GM23338 (cell line): ENCODE results near the gene NME1. TPM values are rescaled to one million over a fixed set of nuclear protein-coding genes. Genes with fewer than 3 reads are reported as not detected.

Experiments used
- ATAC-seq: fragments of 200-7000 bp; cut with Tn5 transposase; 3 replicates; pipeline ENCODE4 v1.9.1; 2020
- DNase-seq: peaks from one replicate; pipeline ENCODE4 v3.0.0-alpha.2; 2015; ENCODE audit warnings: low spot score
- H2AFZ ChIP-seq: fragments of 200-600 bp; sonication (generic); 2 replicates; pipeline ENCODE4 v1.8.0; 2016; ENCODE audit warnings: antibody characterized with exemption, mild to moderate bottlenecking, moderate library complexity
- H3F3A ChIP-seq: fragments of 200-600 bp; sonication (generic); replicated peaks from 2 replicates; pipeline ENCODE4 v1.8.0; 2017; ENCODE audit warnings: antibody characterized with exemption, mixed run types, low read depth
- H3K27ac ChIP-seq: fragments of 200-600 bp; sonication (generic); 2 replicates; pipeline ENCODE4 v1.6.1; 2016; ENCODE audit warnings: low read depth
- H3K27me3 ChIP-seq: fragments of 200-600 bp; sonication (generic); 2 replicates; pipeline ENCODE4 v1.8.0; 2016; ENCODE audit warnings: mild to moderate bottlenecking, mixed run types, moderate library complexity; ENCODE audit not compliant: insufficient read depth
- H3K36me3 ChIP-seq: fragments of 200-600 bp; sonication (generic); 2 replicates; pipeline ENCODE4 v1.8.0; 2016; ENCODE audit warnings: mild to moderate bottlenecking; ENCODE audit not compliant: insufficient read depth
- H3K4me1 ChIP-seq: fragments of 200-600 bp; sonication (generic); 2 replicates; pipeline ENCODE4 v1.8.0; 2016; ENCODE audit warnings: mild to moderate bottlenecking, moderate library complexity; ENCODE audit not compliant: insufficient read depth
- H3K4me2 ChIP-seq: fragments of 200-600 bp; sonication (generic); 2 replicates; pipeline ENCODE4 v1.7.1; 2017; ENCODE audit warnings: mixed run types
- H3K4me3 ChIP-seq: fragments of 200-600 bp; sonication (generic); 2 replicates; pipeline ENCODE4 v1.6.1; 2016; ENCODE audit warnings: mixed run types
- H3K79me2 ChIP-seq: fragments of 200-600 bp; sonication (generic); replicated peaks from 2 replicates; pipeline ENCODE4 v1.8.0; 2017; ENCODE audit warnings: mild to moderate bottlenecking; ENCODE audit not compliant: insufficient read depth
- H3K9me2 ChIP-seq: fragments of 200-600 bp; sonication (generic); 2 replicates; pipeline ENCODE4 v1.8.0; 2017; ENCODE audit not compliant: insufficient read depth
- H4K20me1 ChIP-seq: fragments of 200-600 bp; sonication (generic); replicated peaks from 2 replicates; pipeline ENCODE4 v1.8.0; 2017; ENCODE audit warnings: mild to moderate bottlenecking; ENCODE audit not compliant: insufficient read depth
- H3K27ac Mint-ChIP-seq: 2 replicates; pipeline ENCODE4 v1.8.0; 2020; ENCODE audit warnings: inconsistent platforms, mild to moderate bottlenecking, moderate library complexity, mixed read lengths
- H3K27me3 Mint-ChIP-seq: 3 replicates; pipeline ENCODE4 v1.8.0; 2022; ENCODE audit warnings: low read depth, mild to moderate bottlenecking, moderate library complexity, mixed read lengths, inconsistent platforms; ENCODE audit not compliant: insufficient read depth, poor library complexity
- H3K36me3 Mint-ChIP-seq: 3 replicates; pipeline ENCODE4 v1.8.0; 2021; ENCODE audit warnings: low read depth, mild to moderate bottlenecking, inconsistent platforms, moderate library complexity, mixed read lengths
- H3K4me1 Mint-ChIP-seq: 3 replicates; pipeline ENCODE4 v1.8.0; 2020; ENCODE audit warnings: mild to moderate bottlenecking, inconsistent platforms, mixed read lengths
- H3K4me3 Mint-ChIP-seq: 3 replicates; pipeline ENCODE4 v1.8.0; 2021; ENCODE audit warnings: moderate library complexity, mild to moderate bottlenecking, inconsistent platforms, mixed read lengths
- H3K9me3 Mint-ChIP-seq: 3 replicates; pipeline ENCODE4 v1.8.0; 2020; ENCODE audit warnings: moderate library complexity, mild to moderate bottlenecking, inconsistent platforms, mixed read lengths
- CREB1 ChIP-seq: fragments of 250-450 bp; sonication (Bioruptor Pico); IDR thresholded peaks from 2 replicates; pipeline ENCODE4 v1.5.0; 2020; ENCODE audit warnings: low read depth, mild to moderate bottlenecking, moderate library complexity
- EZH2 ChIP-seq: fragments of 200-600 bp; sonication (generic); IDR thresholded peaks from one replicate; pipeline ENCODE4 v1.8.0; 2017; ENCODE audit warnings: antibody characterized with exemption, mild to moderate bottlenecking, low read depth; ENCODE audit not compliant: unreplicated experiment
- EZH2phosphoT487 ChIP-seq: fragments of 200-600 bp; sonication (generic); IDR thresholded peaks from one replicate; pipeline ENCODE4 v1.8.1; 2018; ENCODE audit warnings: antibody characterized with exemption; ENCODE audit not compliant: unreplicated experiment
- JUNB ChIP-seq: IDR thresholded peaks from one replicate; pipeline ENCODE4 v1.6.1; 2016; ENCODE audit warnings: antibody characterized with exemption; ENCODE audit not compliant: unreplicated experiment
- NANOG ChIP-seq: IDR thresholded peaks from 2 replicates; pipeline ENCODE4 v1.6.1; 2016; ENCODE audit warnings: antibody characterized with exemption, borderline replicate concordance
- POLR2AphosphoS5 ChIP-seq: IDR thresholded peaks from 2 replicates; pipeline ENCODE4 v1.6.1; 2016; ENCODE audit warnings: antibody characterized with exemption, low read depth
- STAT1 ChIP-seq: IDR thresholded peaks from one replicate; pipeline ENCODE4 v1.6.1; 2016; ENCODE audit warnings: antibody characterized with exemption; ENCODE audit not compliant: unreplicated experiment
- ZNF114 ChIP-seq: fragments of 250-450 bp; sonication (Bioruptor Pico); IDR thresholded peaks from 2 replicates; pipeline ENCODE4 v1.5.0; 2020; ENCODE audit warnings: mild to moderate bottlenecking, moderate library complexity
- ZNF331 ChIP-seq: fragments of 250-450 bp; sonication (Bioruptor Pico); IDR thresholded peaks from 2 replicates; pipeline ENCODE4 v1.5.0; 2020; ENCODE audit warnings: low read depth, mild to moderate bottlenecking, moderate library complexity
- polyA plus RNA-seq: library from polyadenylated mRNA; unstranded; fragments of >200 nt; fragmentation: Nextera tagmentation; extraction: Ambion mirVana; gene quantifications from 2 replicates; pipeline ENCODE4 v1.2.1, GENCODE V29; 2016
- total RNA-seq: library from RNA; depleted of rRNA; stranded (reverse); fragments of >200 nt; shearing (Covaris generic); gene quantifications from 2 replicates; pipeline ENCODE4 v1.2.3, GENCODE V29; 2014
- TF ChIP-seq, protein P1 (sequence below): fragments of 250-450 bp; sonication (Bioruptor Pico); IDR thresholded peaks from 2 replicates; pipeline ENCODE4 v1.5.0; 2020; ENCODE audit warnings: mild to moderate bottlenecking, moderate library complexity
- TF ChIP-seq, protein P2 (sequence below): IDR thresholded peaks from 2 replicates; pipeline ENCODE4 v1.6.1; 2016; ENCODE audit warnings: antibody characterized with exemption
- TF ChIP-seq, protein P3 (sequence below), 2 experiments: fragments of 200-600 bp in 1 of 2; sonication (generic) in 1 of 2; conservative IDR thresholded peaks; 2 replicates each; pipeline versions ENCODE4 v1.5.1 to v1.6.1; 2016 to 2017; ENCODE audit warnings: antibody characterized with exemption in 2 of 2, low read depth in 2 of 2, mild to moderate bottlenecking in 2 of 2, moderate library complexity in 1 of 2
- TF ChIP-seq, protein P4 (sequence below): IDR thresholded peaks from one replicate; pipeline ENCODE4 v1.6.1; 2018; ENCODE audit warnings: antibody characterized with exemption; ENCODE audit not compliant: unreplicated experiment

The NME1 gene
- total and polyA plus RNA-seq, 2 experiments from 2014 or later = 159 to 534 TPM

DNA sequence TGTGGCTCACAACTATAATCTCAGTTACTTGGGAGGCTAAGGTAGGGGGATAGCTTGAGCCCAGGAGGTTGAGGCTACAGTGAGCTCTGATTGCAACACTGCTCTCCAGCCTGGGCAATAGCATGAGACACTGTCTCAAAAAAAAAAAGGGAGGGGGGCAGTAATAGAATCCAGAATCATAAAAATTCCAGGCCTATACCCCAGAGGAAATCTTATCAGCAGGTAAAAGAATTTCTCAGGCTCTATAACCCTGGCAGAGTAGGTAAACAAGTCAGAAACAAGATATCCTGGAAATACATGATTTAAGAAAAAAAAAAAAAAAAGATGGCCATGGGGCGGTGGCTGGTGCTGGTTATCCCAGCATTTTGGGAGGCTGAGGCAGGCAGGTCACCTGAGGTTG is 45.6 kb upstream of the NME1 start:
- H2AFZ ChIP-seq = no peak overlapping the region
- no peak for ATAC-seq

More for the DNA sequence above, 45.6 kb upstream of the NME1 start:
- no peak for DNase-seq
- Mint-ChIP-seq H3K9me3 (no peaks in the 10 kb centered on the region), H3K4me3 (no peak overlapping the region), H3K27ac (no peak overlapping the region), H3K36me3 (no peaks in the 10 kb centered on the region), H3K4me1 (no peaks in the 10 kb centered on the region), H3K27me3 (no peaks in the 10 kb centered on the region)
- TF ChIP-seq STAT1 (no peak), JUNB (no peak), NANOG (no peak), CREB1 (CRISPR knock-in tag) (no peak), ZNF331 (CRISPR knock-in tag) (no peak), ZNF114 (CRISPR knock-in tag) (no peak), POLR2AphosphoS5 (no peak), EZH2phosphoT487 (no peak), EZH2 (no peak)
- TF ChIP-seq, protein P1, sequence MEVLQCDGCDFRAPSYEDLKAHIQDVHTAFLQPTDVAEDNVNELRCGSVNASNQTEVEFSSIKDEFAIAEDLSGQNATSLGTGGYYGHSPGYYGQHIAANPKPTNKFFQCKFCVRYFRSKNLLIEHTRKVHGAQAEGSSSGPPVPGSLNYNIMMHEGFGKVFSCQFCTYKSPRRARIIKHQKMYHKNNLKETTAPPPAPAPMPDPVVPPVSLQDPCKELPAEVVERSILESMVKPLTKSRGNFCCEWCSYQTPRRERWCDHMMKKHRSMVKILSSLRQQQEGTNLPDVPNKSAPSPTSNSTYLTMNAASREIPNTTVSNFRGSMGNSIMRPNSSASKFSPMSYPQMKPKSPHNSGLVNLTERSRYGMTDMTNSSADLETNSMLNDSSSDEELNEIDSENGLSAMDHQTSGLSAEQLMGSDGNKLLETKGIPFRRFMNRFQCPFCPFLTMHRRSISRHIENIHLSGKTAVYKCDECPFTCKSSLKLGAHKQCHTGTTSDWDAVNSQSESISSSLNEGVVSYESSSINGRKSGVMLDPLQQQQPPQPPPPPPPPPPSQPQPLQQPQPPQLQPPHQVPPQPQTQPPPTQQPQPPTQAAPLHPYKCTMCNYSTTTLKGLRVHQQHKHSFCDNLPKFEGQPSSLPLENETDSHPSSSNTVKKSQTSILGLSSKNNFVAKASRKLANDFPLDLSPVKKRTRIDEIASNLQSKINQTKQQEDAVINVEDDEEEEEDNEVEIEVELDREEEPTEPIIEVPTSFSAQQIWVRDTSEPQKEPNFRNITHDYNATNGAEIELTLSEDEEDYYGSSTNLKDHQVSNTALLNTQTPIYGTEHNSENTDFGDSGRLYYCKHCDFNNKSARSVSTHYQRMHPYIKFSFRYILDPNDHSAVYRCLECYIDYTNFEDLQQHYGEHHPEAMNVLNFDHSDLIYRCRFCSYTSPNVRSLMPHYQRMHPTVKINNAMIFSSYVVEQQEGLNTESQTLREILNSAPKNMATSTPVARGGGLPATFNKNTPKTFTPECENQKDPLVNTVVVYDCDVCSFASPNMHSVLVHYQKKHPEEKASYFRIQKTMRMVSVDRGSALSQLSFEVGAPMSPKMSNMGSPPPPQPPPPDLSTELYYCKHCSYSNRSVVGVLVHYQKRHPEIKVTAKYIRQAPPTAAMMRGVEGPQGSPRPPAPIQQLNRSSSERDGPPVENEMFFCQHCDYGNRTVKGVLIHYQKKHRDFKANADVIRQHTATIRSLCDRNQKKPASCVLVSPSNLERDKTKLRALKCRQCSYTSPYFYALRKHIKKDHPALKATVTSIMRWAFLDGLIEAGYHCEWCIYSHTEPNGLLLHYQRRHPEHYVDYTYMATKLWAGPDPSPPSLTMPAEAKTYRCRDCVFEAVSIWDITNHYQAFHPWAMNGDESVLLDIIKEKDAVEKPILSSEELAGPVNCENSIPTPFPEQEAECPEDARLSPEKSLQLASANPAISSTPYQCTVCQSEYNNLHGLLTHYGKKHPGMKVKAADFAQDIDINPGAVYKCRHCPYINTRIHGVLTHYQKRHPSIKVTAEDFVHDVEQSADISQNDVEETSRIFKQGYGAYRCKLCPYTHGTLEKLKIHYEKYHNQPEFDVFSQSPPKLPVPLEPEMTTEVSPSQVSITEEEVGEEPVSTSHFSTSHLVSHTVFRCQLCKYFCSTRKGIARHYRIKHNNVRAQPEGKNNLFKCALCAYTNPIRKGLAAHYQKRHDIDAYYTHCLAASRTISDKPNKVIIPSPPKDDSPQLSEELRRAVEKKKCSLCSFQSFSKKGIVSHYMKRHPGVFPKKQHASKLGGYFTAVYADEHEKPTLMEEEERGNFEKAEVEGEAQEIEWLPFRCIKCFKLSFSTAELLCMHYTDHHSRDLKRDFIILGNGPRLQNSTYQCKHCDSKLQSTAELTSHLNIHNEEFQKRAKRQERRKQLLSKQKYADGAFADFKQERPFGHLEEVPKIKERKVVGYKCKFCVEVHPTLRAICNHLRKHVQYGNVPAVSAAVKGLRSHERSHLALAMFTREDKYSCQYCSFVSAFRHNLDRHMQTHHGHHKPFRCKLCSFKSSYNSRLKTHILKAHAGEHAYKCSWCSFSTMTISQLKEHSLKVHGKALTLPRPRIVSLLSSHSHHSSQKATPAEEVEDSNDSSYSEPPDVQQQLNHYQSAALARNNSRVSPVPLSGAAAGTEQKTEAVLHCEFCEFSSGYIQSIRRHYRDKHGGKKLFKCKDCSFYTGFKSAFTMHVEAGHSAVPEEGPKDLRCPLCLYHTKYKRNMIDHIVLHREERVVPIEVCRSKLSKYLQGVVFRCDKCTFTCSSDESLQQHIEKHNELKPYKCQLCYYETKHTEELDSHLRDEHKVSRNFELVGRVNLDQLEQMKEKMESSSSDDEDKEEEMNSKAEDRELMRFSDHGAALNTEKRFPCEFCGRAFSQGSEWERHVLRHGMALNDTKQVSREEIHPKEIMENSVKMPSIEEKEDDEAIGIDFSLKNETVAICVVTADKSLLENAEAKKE (CRISPR knock-in tag) = no peak
- TF ChIP-seq, protein P2, sequence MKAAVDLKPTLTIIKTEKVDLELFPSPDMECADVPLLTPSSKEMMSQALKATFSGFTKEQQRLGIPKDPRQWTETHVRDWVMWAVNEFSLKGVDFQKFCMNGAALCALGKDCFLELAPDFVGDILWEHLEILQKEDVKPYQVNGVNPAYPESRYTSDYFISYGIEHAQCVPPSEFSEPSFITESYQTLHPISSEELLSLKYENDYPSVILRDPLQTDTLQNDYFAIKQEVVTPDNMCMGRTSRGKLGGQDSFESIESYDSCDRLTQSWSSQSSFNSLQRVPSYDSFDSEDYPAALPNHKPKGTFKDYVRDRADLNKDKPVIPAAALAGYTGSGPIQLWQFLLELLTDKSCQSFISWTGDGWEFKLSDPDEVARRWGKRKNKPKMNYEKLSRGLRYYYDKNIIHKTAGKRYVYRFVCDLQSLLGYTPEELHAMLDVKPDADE = no peak
- TF ChIP-seq, protein P3, sequence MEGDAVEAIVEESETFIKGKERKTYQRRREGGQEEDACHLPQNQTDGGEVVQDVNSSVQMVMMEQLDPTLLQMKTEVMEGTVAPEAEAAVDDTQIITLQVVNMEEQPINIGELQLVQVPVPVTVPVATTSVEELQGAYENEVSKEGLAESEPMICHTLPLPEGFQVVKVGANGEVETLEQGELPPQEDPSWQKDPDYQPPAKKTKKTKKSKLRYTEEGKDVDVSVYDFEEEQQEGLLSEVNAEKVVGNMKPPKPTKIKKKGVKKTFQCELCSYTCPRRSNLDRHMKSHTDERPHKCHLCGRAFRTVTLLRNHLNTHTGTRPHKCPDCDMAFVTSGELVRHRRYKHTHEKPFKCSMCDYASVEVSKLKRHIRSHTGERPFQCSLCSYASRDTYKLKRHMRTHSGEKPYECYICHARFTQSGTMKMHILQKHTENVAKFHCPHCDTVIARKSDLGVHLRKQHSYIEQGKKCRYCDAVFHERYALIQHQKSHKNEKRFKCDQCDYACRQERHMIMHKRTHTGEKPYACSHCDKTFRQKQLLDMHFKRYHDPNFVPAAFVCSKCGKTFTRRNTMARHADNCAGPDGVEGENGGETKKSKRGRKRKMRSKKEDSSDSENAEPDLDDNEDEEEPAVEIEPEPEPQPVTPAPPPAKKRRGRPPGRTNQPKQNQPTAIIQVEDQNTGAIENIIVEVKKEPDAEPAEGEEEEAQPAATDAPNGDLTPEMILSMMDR (conservative IDR thresholded peaks at IDR 0.05; ENCODE audit: low read depth in 2 of 2) = no peak
- TF ChIP-seq, protein P4, sequence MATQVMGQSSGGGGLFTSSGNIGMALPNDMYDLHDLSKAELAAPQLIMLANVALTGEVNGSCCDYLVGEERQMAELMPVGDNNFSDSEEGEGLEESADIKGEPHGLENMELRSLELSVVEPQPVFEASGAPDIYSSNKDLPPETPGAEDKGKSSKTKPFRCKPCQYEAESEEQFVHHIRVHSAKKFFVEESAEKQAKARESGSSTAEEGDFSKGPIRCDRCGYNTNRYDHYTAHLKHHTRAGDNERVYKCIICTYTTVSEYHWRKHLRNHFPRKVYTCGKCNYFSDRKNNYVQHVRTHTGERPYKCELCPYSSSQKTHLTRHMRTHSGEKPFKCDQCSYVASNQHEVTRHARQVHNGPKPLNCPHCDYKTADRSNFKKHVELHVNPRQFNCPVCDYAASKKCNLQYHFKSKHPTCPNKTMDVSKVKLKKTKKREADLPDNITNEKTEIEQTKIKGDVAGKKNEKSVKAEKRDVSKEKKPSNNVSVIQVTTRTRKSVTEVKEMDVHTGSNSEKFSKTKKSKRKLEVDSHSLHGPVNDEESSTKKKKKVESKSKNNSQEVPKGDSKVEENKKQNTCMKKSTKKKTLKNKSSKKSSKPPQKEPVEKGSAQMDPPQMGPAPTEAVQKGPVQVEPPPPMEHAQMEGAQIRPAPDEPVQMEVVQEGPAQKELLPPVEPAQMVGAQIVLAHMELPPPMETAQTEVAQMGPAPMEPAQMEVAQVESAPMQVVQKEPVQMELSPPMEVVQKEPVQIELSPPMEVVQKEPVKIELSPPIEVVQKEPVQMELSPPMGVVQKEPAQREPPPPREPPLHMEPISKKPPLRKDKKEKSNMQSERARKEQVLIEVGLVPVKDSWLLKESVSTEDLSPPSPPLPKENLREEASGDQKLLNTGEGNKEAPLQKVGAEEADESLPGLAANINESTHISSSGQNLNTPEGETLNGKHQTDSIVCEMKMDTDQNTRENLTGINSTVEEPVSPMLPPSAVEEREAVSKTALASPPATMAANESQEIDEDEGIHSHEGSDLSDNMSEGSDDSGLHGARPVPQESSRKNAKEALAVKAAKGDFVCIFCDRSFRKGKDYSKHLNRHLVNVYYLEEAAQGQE = no peak
- H3K79me2 ChIP-seq = peaks cover 94% of the 10 kb centered on the region
- no peaks in the 10 kb centered on the region for H3K4me1 ChIP-seq
- H3K27ac ChIP-seq = no peak overlapping the region
- peaks cover 12% of the 10 kb centered on the region for H4K20me1 ChIP-seq
- no peaks in the 10 kb centered on the region for H3K27me3 ChIP-seq
- H3K9me2 ChIP-seq = no peaks in the 10 kb centered on the region
- no peaks in the 10 kb centered on the region for H3K36me3 ChIP-seq
- H3F3A ChIP-seq = no peaks in the 10 kb centered on the region
- H3K4me3 ChIP-seq = no peak overlapping the region
- no peak overlapping the region for H3K4me2 ChIP-seq
